CD4-positive, CD25-positive, alpha-beta regulatory T cell (primary cell): ENCODE measurements around the gene CELSR2. TPM values are rescaled to one million over a fixed set of nuclear protein-coding genes. Genes with fewer than 3 reads are reported as not detected.

Experiments used
- ATAC-seq, 2 donors: fragments of 150-1000 bp; cut with Tn5 transposase; one replicate each; pipeline ENCODE4 v1.10.0; 2021; ENCODE audit warnings: low read depth in 2 of 2, moderate number of reproducible peaks in 2 of 2, moderate library complexity in 1 of 2
- DNase-seq, 3 donors: peaks; one replicate each; pipeline versions ENCODE4 v3.0.0 to v3.0.0-alpha.2; 2012 to 2022; ENCODE audit warnings: mixed read lengths in 1 of 3
- H3K27ac ChIP-seq: one replicate; pipeline ENCODE4 v1.7.0; 2013; ENCODE audit warnings: mild to moderate bottlenecking, low read length; ENCODE audit not compliant: insufficient read depth, poor library complexity, severe bottlenecking
- H3K27me3 ChIP-seq: one replicate; pipeline ENCODE4 v1.7.0; 2013; ENCODE audit warnings: low read length; ENCODE audit not compliant: control insufficient read depth, insufficient read depth
- H3K36me3 ChIP-seq: one replicate; pipeline ENCODE4 v1.7.0; 2013; ENCODE audit warnings: mild to moderate bottlenecking, low read length, moderate library complexity; ENCODE audit not compliant: control insufficient read depth, insufficient read depth
- H3K4me1 ChIP-seq: 2 replicates; pipeline ENCODE4 v1.7.0; 2013; ENCODE audit warnings: mild to moderate bottlenecking, low read length; ENCODE audit not compliant: insufficient read depth, control insufficient read depth, poor library complexity, severe bottlenecking
- H3K4me3 ChIP-seq: one replicate; pipeline ENCODE4 v1.7.0; 2013; ENCODE audit warnings: low read depth, mild to moderate bottlenecking, low read length, moderate library complexity
- H3K9me3 ChIP-seq, 2 experiments: 1 replicate in 1 of 2; 2 replicates in 1 of 2; pipeline ENCODE4 v1.7.0; 2013; ENCODE audit warnings: low read length in 2 of 2, mild to moderate bottlenecking in 1 of 2, moderate library complexity in 1 of 2; ENCODE audit not compliant: control insufficient read depth in 2 of 2
- H3K27ac Mint-ChIP-seq, 3 donors: one replicate each; pipeline ENCODE4 v1.8.0; 2020 to 2022; ENCODE audit warnings: mild to moderate bottlenecking in 3 of 3, mixed read lengths in 3 of 3, moderate library complexity in 2 of 3
- H3K27me3 Mint-ChIP-seq: one replicate; pipeline ENCODE4 v1.8.0; 2022; ENCODE audit warnings: mild to moderate bottlenecking, mixed read lengths
- H3K36me3 Mint-ChIP-seq: one replicate; pipeline ENCODE4 v1.8.0; 2020; ENCODE audit warnings: mixed read lengths
- H3K4me1 Mint-ChIP-seq, 4 donors: one replicate each; pipeline ENCODE4 v1.8.0; 2020 to 2022; ENCODE audit warnings: mixed read lengths in 4 of 4, mild to moderate bottlenecking in 1 of 4
- H3K4me3 Mint-ChIP-seq, 4 donors: one replicate each; pipeline ENCODE4 v1.8.0; 2020 to 2022; ENCODE audit warnings: mild to moderate bottlenecking in 4 of 4, mixed read lengths in 4 of 4, moderate library complexity in 3 of 4
- H3K9me3 Mint-ChIP-seq, 7 donors: one replicate each; pipeline ENCODE4 v1.8.0; 2020 to 2022; ENCODE audit warnings: mixed read lengths in 7 of 7, mild to moderate bottlenecking in 3 of 7, moderate library complexity in 2 of 7
- polyA plus RNA-seq, 4 donors: library from polyadenylated mRNA; unstranded; fragments of 300-500 nt; fragmentation: Illumina TruSeq; gene quantifications; one replicate each; pipeline ENCODE4 v1.2.3, GENCODE V29; 2021
- total RNA-seq: library from RNA; stranded (reverse); gene quantifications from one replicate; pipeline ENCODE4 v1.2.3, GENCODE V29; 2022

The CELSR2 gene
- total and polyA plus RNA-seq, 5 donors from 2014 or later = 0.02 to 2.5 (median 0.14) TPM

GRCh38 chr1:109208836-109209463 is 40.4 kb upstream of the CELSR2 start:
- no peaks in the 10 kb centered on the region for H3K27me3 ChIP-seq
- no peak overlapping the region for H3K4me3 ChIP-seq
- peaks cover 17% of the 10 kb centered on the region for H3K27me3 Mint-ChIP-seq
- H3K9me3 ChIP-seq = no peaks in the 10 kb centered on the region
- no peaks in the 10 kb centered on the region for H3K36me3 ChIP-seq
- H3K27ac ChIP-seq = no peak overlapping the region
- peaks cover 0 to 5% (median 3%) of the 10 kb centered on the region in 4 donors for H3K4me1 Mint-ChIP-seq
- peak overlapping the region in 1 of 4 donors; percentile 49 for H3K4me3 Mint-ChIP-seq
- H3K4me1 ChIP-seq = no peaks in the 10 kb centered on the region
- ATAC-seq (no peak), DNase-seq (no peak)
- H3K27ac Mint-ChIP-seq = peak overlapping the region in 1 of 3 donors; percentile 90
- H3K9me3 Mint-ChIP-seq = no peaks in the 10 kb centered on the region
- no peaks in the 10 kb centered on the region for H3K36me3 Mint-ChIP-seq

- Histone ChIP-seq H3K4me1 (peaks cover 10% of the 10 kb centered on the region), H3K27ac (no peak overlapping the region), H3K9me3 (no peaks in the 10 kb centered on the region), H3K27me3 (no peaks in the 10 kb centered on the region), H3K4me3 (no peak overlapping the region), H3K36me3 (no peaks in the 10 kb centered on the region)
- H3K36me3 Mint-ChIP-seq = no peaks in the 10 kb centered on the region
- H3K27ac Mint-ChIP-seq = no peak overlapping the region
- peak overlapping the region in 1 of 4 donors; percentile 49 for H3K4me3 Mint-ChIP-seq
- peaks cover 0 to 16% (median 10%) of the 10 kb centered on the region in 4 donors for H3K4me1 Mint-ChIP-seq
- no peaks in the 10 kb centered on the region for H3K9me3 Mint-ChIP-seq
- ATAC-seq (no peak), DNase-seq (no peak)
- H3K27me3 Mint-ChIP-seq = peaks cover 19% of the 10 kb centered on the region
Measured at GRCh38 chr1:109210058-109210457, 39.3 kb upstream of the CELSR2 start.

- Mint-ChIP-seq H3K4me3 (peak overlapping the region; percentile 96 to 99 (median 98)), H3K4me1 (peaks cover 6 to 41% (median 30%) of the 10 kb centered on the region in 4 donors), H3K36me3 (peaks cover 10% of the 10 kb centered on the region), H3K27ac (peak overlapping the region in 2 of 3 donors; percentile 42 to 95), H3K9me3 (no peaks in the 10 kb centered on the region), H3K27me3 (peaks cover 19% of the 10 kb centered on the region)
- Histone ChIP-seq H3K36me3 (no peaks in the 10 kb centered on the region), H3K27me3 (no peaks in the 10 kb centered on the region), H3K9me3 (no peaks in the 10 kb centered on the region), H3K27ac (peak overlapping the region; percentile 85), H3K4me3 (peak overlapping the region; percentile 92), H3K4me1 (peaks cover 31% of the 10 kb centered on the region)
- no peak for ATAC-seq
- no peak for DNase-seq
Measured at GRCh38 chr1:109213345-109213823, 36.0 kb upstream of the CELSR2 start.

- ATAC-seq = peak; percentile 79 to 83
- Histone ChIP-seq H3K27me3 (no peaks in the 10 kb centered on the region), H3K27ac (peak within 1 kb of the TSS; percentile 85), H3K36me3 (no peaks in the 10 kb centered on the region), H3K9me3 (no peaks in the 10 kb centered on the region), H3K4me3 (peak within 1 kb of the TSS; percentile 92), H3K4me1 (peaks cover 31% of the 10 kb centered on the region)
- H3K27ac Mint-ChIP-seq = peak within 1 kb of the TSS; percentile 95 to 97 (median 96)
- H3K9me3 Mint-ChIP-seq = no peaks in the 10 kb centered on the region
- peaks cover 11 to 46% (median 35%) of the 10 kb centered on the region in 4 donors for H3K4me1 Mint-ChIP-seq
- H3K4me3 Mint-ChIP-seq = peak within 1 kb of the TSS; percentile 96 to 99 (median 98)
- H3K27me3 Mint-ChIP-seq = peaks cover 19% of the 10 kb centered on the region
- H3K36me3 Mint-ChIP-seq = peaks cover 14% of the 10 kb centered on the region
- peak; percentile 80 to 92 (median 90) for DNase-seq
Measured at GRCh38 chr1:109213824-109214693, 35.3 kb upstream of the CELSR2 start, which contains the start of gene SARS1. Gene SARS1, plus strand, starts transcription at chr1:109213918. Its CDS starts 75 bp downstream, at chr1:109213993.

GRCh38 chr1:109214695-109215623 is 34.4 kb upstream of the CELSR2 start:
- Mint-ChIP-seq H3K27ac (peak overlapping the region; percentile 95 to 97 (median 96)), H3K4me1 (peaks cover 11 to 49% (median 35%) of the 10 kb centered on the region in 4 donors), H3K9me3 (no peaks in the 10 kb centered on the region), H3K36me3 (peaks cover 14% of the 10 kb centered on the region), H3K4me3 (peak overlapping the region; percentile 96 to 99 (median 98)), H3K27me3 (peaks cover 15% of the 10 kb centered on the region)
- H3K27ac ChIP-seq = peak overlapping the region; percentile 85
- no peaks in the 10 kb centered on the region for H3K9me3 ChIP-seq
- peaks cover 31% of the 10 kb centered on the region for H3K4me1 ChIP-seq
- DNase-seq = peak in 2 of 3 donors; percentile 14 to 64
- no peaks in the 10 kb centered on the region for H3K27me3 ChIP-seq
- ATAC-seq = peak in 1 of 2 donors; percentile 16
- H3K4me3 ChIP-seq = peak overlapping the region; percentile 92
- H3K36me3 ChIP-seq = peaks cover 4% of the 10 kb centered on the region

- Histone ChIP-seq H3K9me3 (no peaks in the 10 kb centered on the region), H3K4me1 (peaks cover 31% of the 10 kb centered on the region), H3K4me3 (peak overlapping the region; percentile 38), H3K27ac (no peak overlapping the region), H3K27me3 (no peaks in the 10 kb centered on the region), H3K36me3 (peaks cover 12% of the 10 kb centered on the region)
- peaks cover 8% of the 10 kb centered on the region for H3K27me3 Mint-ChIP-seq
- peaks cover 21 to 60% (median 45%) of the 10 kb centered on the region in 4 donors for H3K4me1 Mint-ChIP-seq
- ATAC-seq = no peak
- H3K9me3 Mint-ChIP-seq = no peaks in the 10 kb centered on the region
- peak overlapping the region in 1 of 3 donors; percentile 95 for H3K27ac Mint-ChIP-seq
- H3K36me3 Mint-ChIP-seq = peaks cover 22% of the 10 kb centered on the region
- no peak for DNase-seq
- peak overlapping the region; percentile 96 to 99 (median 98) for H3K4me3 Mint-ChIP-seq
Measured at GRCh38 chr1:109216662-109217061, 32.7 kb upstream of the CELSR2 start.

- DNase-seq = no peak
- H3K4me3 Mint-ChIP-seq = peak overlapping the region; percentile 34 to 51 (median 42)
- Histone ChIP-seq H3K4me3 (no peak overlapping the region), H3K27ac (no peak overlapping the region), H3K9me3 (no peaks in the 10 kb centered on the region), H3K27me3 (no peaks in the 10 kb centered on the region), H3K4me1 (peaks cover 31% of the 10 kb centered on the region), H3K36me3 (peaks cover 18% of the 10 kb centered on the region)
- peaks cover 32% of the 10 kb centered on the region for H3K36me3 Mint-ChIP-seq
- no peak for ATAC-seq
- H3K9me3 Mint-ChIP-seq = no peaks in the 10 kb centered on the region
- peaks cover 30 to 68% (median 52%) of the 10 kb centered on the region in 4 donors for H3K4me1 Mint-ChIP-seq
- H3K27me3 Mint-ChIP-seq = peaks cover 4% of the 10 kb centered on the region
- H3K27ac Mint-ChIP-seq = no peak overlapping the region
Measured at GRCh38 chr1:109218516-109218915, 30.8 kb upstream of the CELSR2 start.
